GM23248 (cell line): ENCODE data around the gene ENDOV. TPM values are rescaled to one million over a fixed set of nuclear protein-coding genes. Genes with fewer than 3 reads are reported as not detected.

Experiments used
- DNase-seq: peaks from one replicate; pipeline ENCODE4 v3.0.0-alpha.2; 2015
- H2AFZ ChIP-seq: fragments of 200-600 bp; sonication (generic); 2 replicates; pipeline ENCODE4 v1.6.1; 2016; ENCODE audit warnings: antibody characterized with exemption
- H3F3A ChIP-seq: fragments of 200-600 bp; sonication (generic); 2 replicates; pipeline ENCODE4 v1.6.1; 2016; ENCODE audit warnings: mild to moderate bottlenecking, antibody characterized with exemption, mixed run types; ENCODE audit not compliant: insufficient read depth
- H3K27ac ChIP-seq: fragments of 200-600 bp; sonication (generic); 2 replicates; pipeline ENCODE4 v1.5.1; 2016; ENCODE audit warnings: mild to moderate bottlenecking
- H3K27me3 ChIP-seq: fragments of 200-600 bp; sonication (generic); replicated peaks from 2 replicates; pipeline ENCODE4 v1.6.1; 2016; ENCODE audit warnings: mild to moderate bottlenecking; ENCODE audit not compliant: insufficient read depth
- H3K36me3 ChIP-seq: fragments of 200-600 bp; sonication (generic); 2 replicates; pipeline ENCODE4 v1.6.1; 2016; ENCODE audit warnings: low read depth, mild to moderate bottlenecking
- H3K4me1 ChIP-seq: fragments of 200-600 bp; sonication (generic); 2 replicates; pipeline ENCODE4 v1.6.1; 2016; ENCODE audit warnings: mild to moderate bottlenecking; ENCODE audit not compliant: insufficient read depth
- H3K4me2 ChIP-seq: fragments of 200-600 bp; sonication (generic); one replicate; pipeline ENCODE4 v1.6.1; 2016; ENCODE audit warnings: mild to moderate bottlenecking; ENCODE audit not compliant: unreplicated experiment
- H3K4me3 ChIP-seq: fragments of 200-600 bp; sonication (generic); 2 replicates; pipeline ENCODE4 v1.5.1; 2016; ENCODE audit warnings: mild to moderate bottlenecking
- H3K79me2 ChIP-seq: fragments of 200-600 bp; sonication (generic); 2 replicates; pipeline ENCODE4 v1.6.1; 2016; ENCODE audit warnings: mild to moderate bottlenecking; ENCODE audit not compliant: insufficient read depth
- H3K9ac ChIP-seq: fragments of 200-600 bp; sonication (generic); 2 replicates; pipeline ENCODE4 v1.6.1; 2016; ENCODE audit warnings: mild to moderate bottlenecking
- H3K9me2 ChIP-seq: fragments of 200-600 bp; sonication (generic); 2 replicates; pipeline ENCODE4 v1.6.1; 2016; ENCODE audit warnings: mixed run types, mild to moderate bottlenecking, moderate library complexity; ENCODE audit not compliant: insufficient read depth
- H3K9me3 ChIP-seq: fragments of 200-600 bp; sonication (generic); one replicate; pipeline ENCODE4 v1.6.1; 2017; ENCODE audit warnings: low read depth
- H4K20me1 ChIP-seq: fragments of 200-600 bp; sonication (generic); 2 replicates; pipeline ENCODE4 v1.6.0; 2016; ENCODE audit not compliant: insufficient read depth
- EZH2 ChIP-seq: fragments of 200-600 bp; sonication (generic); IDR thresholded peaks from 2 replicates; pipeline ENCODE4 v1.6.1; 2018; ENCODE audit warnings: antibody characterized with exemption, mild to moderate bottlenecking; ENCODE audit not compliant: insufficient read depth, poor library complexity, severe bottlenecking
- EZH2phosphoT487 ChIP-seq: fragments of 200-600 bp; sonication (generic); IDR thresholded peaks from 2 replicates; pipeline ENCODE4 v1.6.1; 2018; ENCODE audit warnings: antibody characterized with exemption, moderate library complexity, mild to moderate bottlenecking, low read depth; ENCODE audit not compliant: insufficient read depth
- WGBS, 2 experiments: methylation state at CpG; one replicate each; pipeline ENCODE4 v1.1.6; 2015 to 2017; ENCODE audit warnings: low lambda C conversion rate in 2 of 2, low coverage in 1 of 2; ENCODE audit errors: missing lambda C conversion rate in 2 of 2; 5-methylcytosine and 5-hydroxymethylcytosine counted together
- in situ Hi-C: fragments of 300-500 bp; cut with MboI; formaldehyde crosslinking; loops from 2 replicates; pipeline ENCODE4 v1.15.0; 2020
- polyA plus RNA-seq: library from polyadenylated mRNA; unstranded; fragments of >200 nt; fragmentation: Nextera tagmentation; extraction: Ambion mirVana; gene quantifications from 2 replicates; pipeline ENCODE4 v1.2.1, GENCODE V29; 2016
- total RNA-seq: library from RNA; depleted of rRNA; stranded (reverse); fragments of >200 nt; shearing (Covaris generic); gene quantifications from 2 replicates; pipeline ENCODE4 v1.2.3, GENCODE V29; 2014

ENDOV gene
- total and polyA plus RNA-seq, 2 experiments from 2014 or later: 25.1 to 25.7 TPM

DNA sequence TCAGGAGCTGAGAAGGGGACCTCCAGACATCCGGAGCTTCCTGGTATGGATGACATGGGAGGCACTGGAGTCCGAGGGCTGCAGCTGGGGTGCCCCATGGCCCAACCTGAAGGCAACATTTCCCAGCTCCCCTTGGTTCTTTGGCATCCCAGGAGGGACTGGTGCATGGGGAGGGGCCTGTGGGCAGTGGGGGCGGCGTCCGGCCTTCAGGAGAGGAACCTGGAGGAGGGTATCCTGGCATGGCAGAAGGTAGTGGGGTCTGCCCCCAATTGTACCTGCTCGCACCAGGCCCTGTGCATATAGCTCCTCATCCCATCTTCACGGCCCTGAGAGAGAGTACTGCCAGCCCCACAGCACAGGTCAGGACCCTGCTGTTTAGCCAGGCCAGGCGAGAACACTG is 49.5 kb downstream of the ENDOV start:
- H2AFZ ChIP-seq: no peak overlapping the region
- no peak for TF ChIP-seq EZH2phosphoT487
- no peak for TF ChIP-seq EZH2
- H3K79me2 ChIP-seq: no peaks in the 10 kb centered on the region
- H3K27ac ChIP-seq: no peak overlapping the region
- H3K4me2 ChIP-seq: no peak overlapping the region
- no peaks in the 10 kb centered on the region for H4K20me1 ChIP-seq
- H3K36me3 ChIP-seq: no peaks in the 10 kb centered on the region
- no peak for DNase-seq
- H3K4me1 ChIP-seq: no peaks in the 10 kb centered on the region
- H3F3A ChIP-seq: no peaks in the 10 kb centered on the region
- H3K4me3 ChIP-seq: no peak overlapping the region
- 53 to 63% methylated on average over 7 to 8 of the region's 8 CpGs for WGBS, 2 experiments
- H3K9me2 ChIP-seq: no peaks in the 10 kb centered on the region
- H3K27me3 ChIP-seq: peaks cover 29% of the 10 kb centered on the region
- no peaks in the 10 kb centered on the region for H3K9me3 ChIP-seq
- in situ Hi-C loops: no loop called here
- H3K9ac ChIP-seq: no peak overlapping the region

DNA sequence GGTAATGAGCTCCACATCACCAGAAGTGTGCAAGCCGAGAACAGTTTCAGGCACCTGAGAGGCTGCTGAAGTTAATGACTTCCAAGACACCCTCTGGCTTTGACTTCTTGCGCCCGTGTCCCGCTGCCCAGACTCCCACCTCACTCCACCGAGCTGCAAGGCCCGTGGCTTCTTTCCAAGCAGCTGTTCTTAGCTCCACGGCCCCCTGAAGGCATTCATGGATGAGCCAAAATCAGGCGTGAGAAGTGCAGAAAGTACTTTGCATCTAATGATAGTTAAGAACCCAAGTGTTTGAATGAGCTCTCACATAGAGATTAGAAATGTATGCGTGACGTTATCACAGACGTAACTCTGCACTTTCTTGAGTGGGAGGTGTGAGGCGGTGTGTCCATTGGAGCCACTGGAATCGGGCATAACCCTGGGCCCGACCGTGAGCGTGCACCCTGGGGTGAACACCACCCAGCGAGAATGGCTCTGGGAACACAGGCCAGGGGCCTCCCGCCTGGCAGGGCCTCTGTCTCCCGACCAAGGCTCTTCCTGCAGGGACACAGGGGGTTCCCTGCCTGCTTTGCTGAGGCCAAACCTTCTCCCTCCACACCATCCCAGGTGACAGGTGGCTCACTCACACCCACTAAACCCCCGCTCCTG is 50.5 kb downstream of the ENDOV start:
- Histone ChIP-seq H3K4me1 (no peaks in the 10 kb centered on the region), H3K36me3 (no peaks in the 10 kb centered on the region), H3K4me2 (no peak overlapping the region), H2AFZ (no peak overlapping the region), H3K27ac (no peak overlapping the region), H3F3A (no peaks in the 10 kb centered on the region), H3K4me3 (no peak overlapping the region), H3K79me2 (no peaks in the 10 kb centered on the region), H4K20me1 (no peaks in the 10 kb centered on the region), H3K27me3 (peaks cover 29% of the 10 kb centered on the region), H3K9ac (no peak overlapping the region), H3K9me3 (no peaks in the 10 kb centered on the region), H3K9me2 (no peaks in the 10 kb centered on the region)
- DNase-seq: no peak
- 55 to 63% methylated on average over 20 of the region's 20 CpGs for WGBS, 2 experiments
- in situ Hi-C loops: no loop called here
- no peak for TF ChIP-seq EZH2
- TF ChIP-seq EZH2phosphoT487: no peak

DNA sequence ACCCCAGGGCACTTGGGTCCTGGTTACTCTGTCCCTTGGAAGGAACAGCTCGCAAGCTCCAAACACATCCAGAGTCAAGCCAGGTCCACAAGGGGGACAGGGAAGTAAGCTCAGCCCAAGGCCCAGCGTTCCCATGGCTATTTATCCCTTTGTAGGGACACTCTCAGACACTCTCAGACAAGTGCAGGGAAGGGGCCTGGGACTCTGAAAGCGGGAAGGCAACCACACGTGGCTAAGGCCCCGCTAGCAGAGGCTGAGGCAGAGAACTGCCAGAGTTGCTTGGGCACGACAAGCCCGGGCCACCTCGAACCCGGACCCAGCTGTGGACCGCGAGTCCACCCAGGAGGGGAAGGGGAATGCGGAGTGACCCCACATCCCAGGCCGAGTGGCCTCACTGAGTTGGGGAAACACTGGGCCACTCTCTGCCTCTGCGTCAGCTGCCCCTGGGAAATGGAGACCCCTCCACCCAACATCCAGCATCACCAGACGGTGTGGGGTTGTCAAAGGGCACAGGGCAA is 51.3 kb downstream of the ENDOV start:
- Histone ChIP-seq H3K27me3 (peaks cover 29% of the 10 kb centered on the region), H3K9me3 (no peaks in the 10 kb centered on the region), H2AFZ (no peak overlapping the region), H3K36me3 (no peaks in the 10 kb centered on the region), H3K4me1 (no peaks in the 10 kb centered on the region), H3K9ac (no peak overlapping the region), H3K4me3 (no peak overlapping the region), H3K4me2 (no peak overlapping the region), H3K79me2 (no peaks in the 10 kb centered on the region), H3K27ac (no peak overlapping the region), H3F3A (no peaks in the 10 kb centered on the region), H4K20me1 (no peaks in the 10 kb centered on the region), H3K9me2 (no peaks in the 10 kb centered on the region)
- no peak for TF ChIP-seq EZH2
- no peak for TF ChIP-seq EZH2phosphoT487
- no peak for DNase-seq
- in situ Hi-C loops: no loop called here
- 76 to 79% methylated on average over 15 of the region's 15 CpGs for WGBS, 2 experiments

GRCh38 chr17:80468242-80468641 is 53.3 kb downstream of the ENDOV start:
- Histone ChIP-seq H3K79me2 (no peaks in the 10 kb centered on the region), H2AFZ (no peak overlapping the region), H3F3A (no peaks in the 10 kb centered on the region), H3K27ac (no peak overlapping the region), H3K36me3 (no peaks in the 10 kb centered on the region), H3K9ac (no peak overlapping the region), H3K4me2 (no peak overlapping the region), H3K4me1 (no peaks in the 10 kb centered on the region), H3K4me3 (no peak overlapping the region), H4K20me1 (no peaks in the 10 kb centered on the region), H3K9me2 (no peaks in the 10 kb centered on the region), H3K27me3 (peaks cover 37% of the 10 kb centered on the region), H3K9me3 (no peaks in the 10 kb centered on the region)
- DNase-seq: no peak
- in situ Hi-C loops: no loop called here
- WGBS, 2 experiments: 8 to 13% methylated on average over 16 of the region's 16 CpGs
- TF ChIP-seq EZH2 (no peak), EZH2phosphoT487 (no peak)
